AG10803 (cell line): ENCODE results near the gene CWH43.
A peak's percentile ranks its signal among the peaks of the same experiment; 100 is the strongest.
"Not testable (repeated sequence)": the region's sequence is repeated elsewhere in the genome, so short reads cannot be mapped to it uniquely, and the experiment has no call there.

ENCODE experiments used
- DNase-seq: peaks from one replicate; pipeline ENCODE4 v3.0.0; 2010; ENCODE audit warnings: low read depth
- H3K4me3 ChIP-seq: 2 replicates; pipeline ENCODE4 v1.5.1; 2011; ENCODE audit warnings: mild to moderate bottlenecking, low read length, control low read depth

The CWH43 gene

DNA sequence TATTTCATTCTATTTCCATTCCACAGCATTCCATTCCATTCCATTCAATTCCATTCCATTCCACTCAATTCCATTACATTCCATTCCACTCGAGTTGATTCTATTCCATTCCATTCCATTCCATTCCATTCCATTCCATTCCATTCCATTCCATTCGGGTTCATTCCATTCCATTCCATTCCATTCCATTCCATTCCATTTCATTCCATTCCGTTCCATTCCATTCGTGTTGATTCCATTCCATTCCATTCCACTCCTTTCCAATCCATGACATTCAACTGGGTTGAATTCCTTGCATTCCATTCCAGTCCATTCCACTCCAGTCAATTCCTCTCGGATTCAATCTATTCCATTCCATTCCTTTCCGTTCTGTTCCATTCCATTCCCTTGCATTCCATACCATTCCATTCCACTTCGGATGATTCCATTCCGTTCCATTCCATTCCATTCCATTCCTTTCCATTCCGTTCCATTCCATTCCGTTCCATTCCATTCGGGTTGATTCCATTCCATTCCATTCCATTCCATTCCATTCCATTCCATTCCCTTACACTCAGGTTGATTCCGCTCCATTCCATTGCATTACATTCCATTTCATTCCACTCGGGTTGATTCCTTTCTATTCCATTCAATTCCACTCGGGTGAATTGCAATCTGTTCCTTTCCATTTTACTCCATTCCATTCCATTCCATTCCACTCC lies 117.5 kb downstream of the CWH43 start:
- H3K4me3 ChIP-seq, DNase-seq: not testable (repeated sequence)

DNA sequence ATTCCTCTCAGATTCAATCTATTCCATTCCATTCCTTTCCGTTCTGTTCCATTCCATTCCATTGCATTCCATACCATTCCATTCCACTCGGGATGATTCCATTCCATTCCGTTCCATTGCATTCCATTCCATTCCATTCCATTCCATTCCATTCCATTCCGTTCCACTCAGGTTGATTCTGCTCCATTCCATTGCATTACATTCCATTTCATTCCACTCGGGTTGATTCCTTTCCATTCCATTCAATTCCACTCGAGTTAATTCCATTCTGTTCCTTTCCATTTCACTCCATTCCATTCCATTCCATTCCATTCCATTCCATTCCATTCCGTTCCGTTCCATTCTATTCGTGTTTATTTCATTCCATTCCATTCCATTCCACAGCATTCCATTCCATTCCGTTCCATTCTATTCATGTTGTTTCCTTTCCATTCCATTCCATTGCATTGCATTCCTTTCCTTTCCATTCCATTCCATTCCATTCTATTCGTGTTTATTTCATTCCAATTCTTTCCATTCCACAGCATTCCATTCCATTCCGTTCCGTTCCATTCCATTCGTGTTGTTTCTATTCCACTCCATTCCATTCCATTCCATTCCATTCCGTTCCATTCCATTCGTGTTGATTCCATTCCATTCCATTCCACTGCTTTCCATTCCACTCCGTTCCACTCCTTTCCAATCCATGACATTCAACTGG lies 118.3 kb downstream of the CWH43 start:
- H3K4me3 ChIP-seq, result not testable (repeated sequence)
- DNase-seq, result peak; percentile 31

DNA sequence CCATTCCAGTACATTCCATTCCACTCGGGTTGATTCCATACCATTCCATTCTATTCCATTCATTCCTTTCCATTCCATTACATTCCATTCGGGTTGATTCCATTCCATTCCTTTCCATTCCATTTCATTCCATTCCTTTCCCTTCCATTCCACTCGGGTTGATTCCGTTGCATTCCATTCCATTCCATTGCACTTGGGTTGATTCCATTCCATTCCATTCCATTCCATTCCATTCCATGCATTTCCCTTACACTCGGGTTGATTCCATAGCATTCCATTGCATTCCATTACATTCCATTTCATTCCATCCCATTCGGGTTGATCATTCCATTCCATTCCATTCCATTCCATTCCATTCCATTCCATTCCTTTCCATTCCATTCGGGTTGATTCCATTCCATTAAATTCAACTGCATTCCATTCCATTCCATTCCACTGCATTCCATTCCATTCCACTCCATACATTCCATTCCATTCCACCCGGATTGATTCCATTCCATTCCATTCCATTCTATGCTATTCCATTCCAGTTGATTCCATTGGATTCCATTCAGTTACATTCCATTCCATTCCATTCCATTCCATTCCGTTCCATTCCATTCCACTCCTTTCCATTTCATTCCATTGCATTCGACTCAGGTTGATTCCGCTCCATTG lies 119.3 kb downstream of the CWH43 start:
- H3K4me3 ChIP-seq, DNase-seq: not testable (repeated sequence)

DNA sequence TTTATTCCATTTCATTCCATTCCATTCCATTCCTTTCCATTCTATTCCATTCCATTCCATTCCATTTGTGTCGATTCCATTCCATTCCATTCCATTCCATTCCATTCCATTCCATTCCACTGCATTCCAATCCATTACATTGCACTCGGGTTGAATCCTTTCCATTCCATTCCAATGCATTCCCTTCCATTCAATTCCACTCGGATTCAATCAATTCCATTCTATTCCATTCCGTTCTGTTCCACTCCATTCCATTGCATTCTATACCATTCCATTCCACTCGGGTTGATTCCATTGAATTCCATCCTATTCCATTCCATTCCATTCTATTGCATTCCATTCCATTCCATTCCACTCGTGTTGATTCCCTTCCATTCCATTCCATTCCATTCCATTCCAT lies 121.2 kb downstream of the CWH43 start:
- DNase-seq, result peak; percentile 40

DNA sequence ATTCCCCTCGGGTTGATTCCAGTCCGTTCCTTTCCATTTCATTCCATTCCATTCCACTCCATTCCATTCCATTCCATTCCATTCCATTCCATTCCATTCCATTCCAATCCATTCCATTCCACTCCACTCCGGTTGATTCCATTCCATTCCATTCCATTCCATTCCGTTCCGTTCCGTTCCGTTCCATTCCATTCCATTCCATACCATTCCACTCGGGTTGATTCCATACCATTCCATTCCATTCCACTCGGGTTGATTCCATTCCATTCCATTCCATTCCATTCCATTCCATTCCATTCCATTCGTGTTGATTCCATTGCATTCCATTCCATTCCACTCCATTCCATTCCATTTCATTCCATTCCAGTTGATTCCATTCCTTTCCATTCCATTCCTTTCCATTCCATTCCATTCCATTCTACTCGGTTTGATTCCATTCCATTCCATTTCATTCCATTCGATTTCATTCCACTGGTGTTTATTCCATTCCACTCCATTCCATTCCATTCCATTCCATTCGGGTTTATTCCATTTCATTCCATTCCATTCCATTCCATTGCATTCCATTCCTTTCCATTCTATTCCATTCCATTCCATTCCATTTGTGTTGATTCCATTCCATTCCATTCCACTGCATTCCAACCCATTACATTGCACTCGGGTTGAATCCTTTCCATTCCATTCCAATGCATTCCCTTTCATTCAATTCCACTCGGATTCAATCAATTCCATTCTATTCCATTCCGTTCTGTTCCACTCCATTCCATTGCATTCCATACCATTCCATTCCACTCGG lies 122.3 kb downstream of the CWH43 start:
- not testable (repeated sequence) for H3K4me3 ChIP-seq

More for the DNA sequence above, 121.2 kb downstream of the CWH43 start:
- H3K4me3 ChIP-seq, result not testable (repeated sequence)

DNA sequence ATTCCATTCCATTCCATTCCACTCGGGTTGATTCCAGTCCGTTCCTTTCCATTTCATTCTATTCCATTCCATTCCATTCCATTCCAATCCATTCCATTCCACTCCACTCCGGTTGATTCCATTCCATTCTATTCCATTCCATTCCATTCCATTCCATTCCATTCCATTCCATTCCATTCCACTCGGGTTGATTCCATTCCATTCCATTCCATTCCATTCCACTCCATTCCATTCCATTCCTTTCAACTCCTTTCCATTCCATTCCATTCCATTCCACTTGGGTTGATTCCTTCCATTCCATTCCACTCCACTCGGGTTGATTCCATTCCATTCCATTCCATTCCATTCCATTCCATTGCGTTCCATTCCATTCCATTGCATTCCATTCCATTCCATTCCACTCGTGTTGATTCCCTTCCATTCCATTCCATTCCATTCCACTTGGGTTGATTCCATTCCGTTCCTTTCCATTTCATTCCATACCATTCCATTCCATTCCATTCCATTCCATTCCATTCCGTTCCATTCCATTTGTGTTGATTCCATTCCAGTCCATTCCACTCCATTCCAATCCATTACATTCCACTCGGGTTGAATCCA lies 123.6 kb downstream of the CWH43 start:
- not testable (repeated sequence) for DNase-seq, H3K4me3 ChIP-seq

More for the DNA sequence above, 122.3 kb downstream of the CWH43 start:
- DNase-seq, result not testable (repeated sequence)

DNA sequence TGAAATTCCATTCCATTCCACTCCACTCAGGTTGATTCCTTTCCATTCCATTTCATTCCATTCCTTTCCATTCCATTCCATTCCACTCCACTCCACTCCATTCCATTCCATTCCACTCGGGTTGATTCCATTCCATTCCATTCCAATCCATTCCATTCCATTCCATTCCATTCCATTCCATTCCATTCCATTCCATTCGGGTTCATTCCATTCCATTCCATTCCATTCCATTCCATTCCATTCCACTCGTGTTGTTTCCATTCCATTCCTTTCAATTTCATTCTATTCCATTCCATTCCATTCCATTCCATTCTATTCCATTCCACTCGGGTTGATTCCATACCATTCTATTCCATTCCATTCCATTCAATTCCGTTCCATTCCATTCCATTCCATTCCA lies 124.5 kb downstream of the CWH43 start:
- not testable (repeated sequence) for DNase-seq, H3K4me3 ChIP-seq
